H1 (cell line): ENCODE measurements around the gene CNOT6. TPM values are rescaled to one million over a fixed set of nuclear protein-coding genes. Genes with fewer than 3 reads are reported as not detected.

Source experiments
- CTCF ChIA-PET: fragments of 300-600 bp; sonication (Branson Sonifier 250); formaldehyde crosslinking; loops from one replicate; lab custom pipeline; 2021; ENCODE audit not compliant: partially characterized antibody; lab: Charles Lee
- POLR2A ChIA-PET: fragments of 300-600 bp; sonication (Branson Sonifier 250); formaldehyde crosslinking; loops from one replicate; lab custom pipeline; 2021; ENCODE audit warnings: inconsistent platforms; ENCODE audit not compliant: partially characterized antibody; lab: Charles Lee
- DNase-seq, 2 experiments: peaks; one replicate each; pipeline versions ENCODE4 v3.0.0 to v3.0.0-alpha.2; 2010 to 2022; ENCODE audit warnings: low spot score in 2 of 2, low read depth in 1 of 2, mixed read lengths in 1 of 2
- FAIRE-seq: peaks from 2 replicates; lab custom pipeline; 2011; peaks lifted over from hg19 to GRCh38; lab: Jason Lieb, UNC
- H2AFZ ChIP-seq: 2 replicates; pipeline ENCODE4 v1.8.1; 2012; ENCODE audit warnings: low read length, inconsistent platforms
- H2AK5ac ChIP-seq: 2 replicates; pipeline ENCODE4 v1.6.1; 2013; ENCODE audit warnings: low read depth, low read length
- H2BK120ac ChIP-seq: replicated peaks from 2 replicates; pipeline ENCODE3; 2013; ENCODE audit warnings: low read depth, low read length, inconsistent platforms
- H2BK12ac ChIP-seq: 2 replicates; pipeline ENCODE4 v1.6.1; 2013; ENCODE audit warnings: low read depth, low read length
- H2BK15ac ChIP-seq: 2 replicates; pipeline ENCODE4 v1.6.1; 2013; ENCODE audit warnings: low read length
- H2BK20ac ChIP-seq: 2 replicates; pipeline ENCODE4 v1.6.1; 2013; ENCODE audit warnings: low read length
- H2BK5ac ChIP-seq: 2 replicates; pipeline ENCODE4 v1.6.1; 2013; ENCODE audit warnings: low read depth, low read length
- H3K14ac ChIP-seq: 2 replicates; pipeline ENCODE4 v1.6.1; 2013; ENCODE audit warnings: inconsistent platforms; ENCODE audit not compliant: insufficient read length
- H3K18ac ChIP-seq: 2 replicates; pipeline ENCODE4 v1.6.1; 2013; ENCODE audit warnings: low read length; ENCODE audit errors: extremely low read depth
- H3K23ac ChIP-seq: 2 replicates; pipeline ENCODE4 v1.6.1; 2013; ENCODE audit warnings: inconsistent platforms; ENCODE audit not compliant: insufficient read length
- H3K23me2 ChIP-seq: 2 replicates; pipeline ENCODE4 v1.6.1; 2013; ENCODE audit warnings: low read depth, low read length
- H3K27ac ChIP-seq: 2 replicates; pipeline ENCODE4 v1.6.1; 2011; ENCODE audit warnings: low read depth, low read length, inconsistent platforms
- H3K27me3 ChIP-seq, 4 experiments: replicated peaks in 1 of 4; 1 replicate in 1 of 4; 2 replicates in 3 of 4; pipeline versions ENCODE4 v1.6.1 to v1.8.1; 2011 to 2013; ENCODE audit warnings: low read length in 3 of 4, mild to moderate bottlenecking in 3 of 4, inconsistent platforms in 2 of 4, mixed read lengths in 2 of 4, moderate library complexity in 1 of 4; ENCODE audit not compliant: control insufficient read depth in 3 of 4, insufficient read depth in 3 of 4; ENCODE audit errors: extremely low read depth in 1 of 4
- H3K36me3 ChIP-seq, 4 experiments: 2 replicates each; pipeline versions ENCODE4 v1.6.1 to v1.8.1; 2011 to 2013; ENCODE audit warnings: mild to moderate bottlenecking in 4 of 4, low read length in 3 of 4, moderate library complexity in 2 of 4, control low read depth in 1 of 4, inconsistent platforms in 1 of 4; ENCODE audit not compliant: insufficient read depth in 4 of 4, control insufficient read depth in 2 of 4
- H3K4ac ChIP-seq: replicated peaks from 2 replicates; pipeline ENCODE3; 2013; ENCODE audit warnings: low read length, low read depth, mixed read lengths, inconsistent platforms; ENCODE audit not compliant: insufficient read length
- H3K4me1 ChIP-seq, 4 experiments: replicated peaks in 1 of 4; 1 replicate in 1 of 4; 2 replicates in 3 of 4; pipeline versions ENCODE4 v1.6.1 to v1.8.1; 2011 to 2013; ENCODE audit warnings: low read length in 3 of 4, inconsistent platforms in 2 of 4, mixed read lengths in 1 of 4; ENCODE audit not compliant: insufficient read depth in 4 of 4, control insufficient read depth in 3 of 4
- H3K4me2 ChIP-seq, 2 experiments: 2 replicates each; pipeline versions ENCODE4 v1.6.1 to v1.8.1; 2011 to 2013; ENCODE audit warnings: low read depth in 2 of 2, low read length in 2 of 2, control low read depth in 1 of 2, inconsistent platforms in 1 of 2, mild to moderate bottlenecking in 1 of 2; ENCODE audit not compliant: insufficient read depth in 1 of 2
- H3K4me3 ChIP-seq, 4 experiments: fragments of 200-600, 300-600 bp in 1 of 4; sonication (generic), shearing (Covaris generic), sonication (Bioruptor Twin) in 1 of 4; 2 replicates each; pipeline versions ENCODE4 v1.5.1 to v1.8.1; 2011 to 2016; ENCODE audit warnings: low read length in 4 of 4, low read depth in 3 of 4, control low read depth in 2 of 4, inconsistent platforms in 2 of 4, mild to moderate bottlenecking in 2 of 4, mixed read lengths in 1 of 4, moderate library complexity in 1 of 4; ENCODE audit not compliant: insufficient read depth in 2 of 4; ENCODE audit errors: extremely low read depth in 1 of 4
- H3K56ac ChIP-seq: replicated peaks from 2 replicates; pipeline ENCODE3; 2013; ENCODE audit warnings: low read depth, mild to moderate bottlenecking, mixed read lengths, low read length, inconsistent platforms; ENCODE audit not compliant: insufficient read length
- H3K79me1 ChIP-seq: 2 replicates; pipeline ENCODE4 v1.6.1; 2013; ENCODE audit warnings: low read depth, low read length, control low read depth
- H3K79me2 ChIP-seq, 2 experiments: 2 replicates each; pipeline versions ENCODE4 v1.6.1 to v1.8.1; 2012 to 2013; ENCODE audit warnings: low read length in 2 of 2, mild to moderate bottlenecking in 2 of 2, inconsistent platforms in 1 of 2; ENCODE audit not compliant: insufficient read depth in 2 of 2, control insufficient read depth in 1 of 2
- H3K9ac ChIP-seq, 4 experiments: replicated peaks in 1 of 4; 1 replicate in 1 of 4; 2 replicates in 3 of 4; pipeline versions ENCODE4 v1.6.1 to v1.8.1; 2011 to 2013; ENCODE audit warnings: low read depth in 3 of 4, low read length in 3 of 4, control low read depth in 2 of 4, mild to moderate bottlenecking in 2 of 4, moderate library complexity in 2 of 4, inconsistent platforms in 1 of 4; ENCODE audit errors: extremely low read depth in 1 of 4
- H3K9me3 ChIP-seq, 2 experiments: 2 replicates each; pipeline versions ENCODE4 v1.6.1 to v1.8.1; 2012 to 2013; ENCODE audit warnings: mild to moderate bottlenecking in 2 of 2, moderate library complexity in 2 of 2, control low read depth in 1 of 2, inconsistent platforms in 1 of 2, low read depth in 1 of 2, low read length in 1 of 2, mixed read lengths in 1 of 2; ENCODE audit not compliant: insufficient read depth in 2 of 2
- H4K20me1 ChIP-seq, 2 experiments: replicated peaks in 1 of 2; 2 replicates each; pipeline versions ENCODE3 to v1.8.1; 2011 to 2013; ENCODE audit warnings: inconsistent platforms in 2 of 2, low read length in 2 of 2, mild to moderate bottlenecking in 1 of 2; ENCODE audit not compliant: insufficient read depth in 2 of 2, control insufficient read depth in 1 of 2
- H4K5ac ChIP-seq: 2 replicates; pipeline ENCODE4 v1.6.1; 2013; ENCODE audit warnings: low read length, low read depth, mixed read lengths, inconsistent platforms; ENCODE audit not compliant: insufficient read length
- H4K8ac ChIP-seq: 2 replicates; pipeline ENCODE4 v1.8.0; 2013; ENCODE audit warnings: mild to moderate bottlenecking, moderate library complexity, low read length, inconsistent platforms; ENCODE audit not compliant: insufficient read depth; ENCODE audit errors: extremely low read depth
- H4K91ac ChIP-seq: replicated peaks from 2 replicates; pipeline ENCODE3; 2013; ENCODE audit warnings: low read length, mixed read lengths, inconsistent platforms; ENCODE audit not compliant: insufficient read length
- ATF3 ChIP-seq: IDR thresholded peaks from 2 replicates; pipeline ENCODE4 v1.6.1; 2011; ENCODE audit warnings: low read depth, mild to moderate bottlenecking, low read length; ENCODE audit not compliant: insufficient read depth
- BRCA1 ChIP-seq: IDR thresholded peaks from 2 replicates; pipeline ENCODE4 v1.6.1; 2012; ENCODE audit warnings: low read depth, low read length, improper control_type of control experiment
- CBX5 ChIP-seq: fragments of 300-800, 300-1000 bp; sonication (generic); IDR thresholded peaks from 2 replicates; pipeline ENCODE4 v1.7.1; 2016; ENCODE audit warnings: antibody characterized with exemption, low read length, low read depth
- CHD2 ChIP-seq: IDR thresholded peaks from 2 replicates; pipeline ENCODE4 v1.6.1; 2012; ENCODE audit warnings: low read length, improper control_type of control experiment
- FOSL1 ChIP-seq: IDR thresholded peaks from 2 replicates; pipeline ENCODE4 v1.6.1; 2011; ENCODE audit warnings: mild to moderate bottlenecking, low read depth, low read length, moderate library complexity; ENCODE audit not compliant: insufficient read depth
- GTF2F1 ChIP-seq: IDR thresholded peaks from 2 replicates; pipeline ENCODE4 v1.6.1; 2012; ENCODE audit warnings: low read depth, low read length, improper control_type of control experiment, borderline replicate concordance
- KDM4A ChIP-seq: IDR thresholded peaks from one replicate; pipeline ENCODE4 v1.7.1; 2012; ENCODE audit warnings: low read depth, mild to moderate bottlenecking, moderate library complexity, low read length, inconsistent platforms; ENCODE audit not compliant: severe bottlenecking
- POLR2A ChIP-seq, 2 experiments: IDR thresholded peaks; 1 replicate in 1 of 2; 2 replicates in 1 of 2; pipeline ENCODE4 v1.6.1; 2011; ENCODE audit warnings: low read depth in 2 of 2, low read length in 2 of 2, mild to moderate bottlenecking in 2 of 2; ENCODE audit errors: control extremely low read depth in 1 of 2
- RFX5 ChIP-seq: IDR thresholded peaks from 2 replicates; pipeline ENCODE4 v1.6.1; 2011; ENCODE audit warnings: low read depth, low read length, improper control_type of control experiment, borderline replicate concordance
- SIN3A ChIP-seq, 2 experiments: IDR thresholded peaks in 1 of 2; conservative IDR thresholded peaks in 1 of 2; 2 replicates each; pipeline ENCODE4 v1.6.1; 2011 to 2012; ENCODE audit warnings: low read length in 2 of 2, improper control_type of control experiment in 1 of 2, low read depth in 1 of 2, mild to moderate bottlenecking in 1 of 2
- SP2 ChIP-seq: IDR thresholded peaks from 2 replicates; pipeline ENCODE4 v1.6.1; 2012; ENCODE audit warnings: mild to moderate bottlenecking, low read length, inconsistent platforms
- TBP ChIP-seq: IDR thresholded peaks from 2 replicates; pipeline ENCODE4 v1.6.1; 2011; ENCODE audit warnings: low read depth, low read length, improper control_type of control experiment
- USF2 ChIP-seq: IDR thresholded peaks from 2 replicates; pipeline ENCODE4 v1.6.1; 2011; ENCODE audit warnings: low read length, improper control_type of control experiment
- WGBS, 2 experiments: shearing (Covaris generic) in 1 of 2; methylation state at CpG; one replicate each; pipeline versions ENCODE4 v1.1.6 to v1.1.7; 2013 to 2015; ENCODE audit warnings: low lambda C conversion rate in 2 of 2, mixed read lengths in 2 of 2, inconsistent platforms in 1 of 2, low coverage in 1 of 2, missing lambda C conversion rate in 1 of 2; ENCODE audit not compliant: insufficient replicate concordance in 2 of 2, insufficient coverage in 1 of 2, insufficient read length in 1 of 2; ENCODE audit errors: extremely low coverage in 1 of 2, missing lambda C conversion rate in 1 of 2; 5-methylcytosine and 5-hydroxymethylcytosine counted together
- polyA plus RNA-seq, 7 experiments: library from polyadenylated mRNA; depleted of rRNA in 3 of 7; stranded (reverse) in 5 of 7; unstranded in 2 of 7; fragments of >200 nt in 5 of 7; fragments of 200-250 nt in 2 of 7; gene quantifications; 1 replicate in 5 of 7; 2 replicates in 1 of 7; 4 replicates in 1 of 7; pipeline versions ENCODE4 v1.2.1 to v1.2.3, GENCODE V29; 2011 to 2013; ENCODE audit warnings: missing spikeins in 2 of 7, mixed read lengths in 2 of 7
- total RNA-seq: library from RNA; stranded (reverse); fragmentation: NEBNext Ultra II Directional; extraction: Animal tissue kit (Norgen Biotek cat#: 25700); gene quantifications from 2 replicates; pipeline ENCODE4 v1.2.1, GENCODE V29; 2021

CNOT6 gene
- total and polyA plus RNA-seq, 2 of the 8 experiments (the other 6 are each of a cell fraction or from before 2014, with no cell fraction given): 10.7 to 45.4 TPM

- ChIA-PET POLR2A (interaction anchor here (0.7 kb wide), 1 partner anchor 33 kb away, joined by 3 read pairs; no protein-coding TSS in a partner anchor), CTCF (interaction anchor here (0.6 to 4.9 kb wide), 5 partner anchors 13 to 130 kb away, joined by 3 to 52 read pairs (median 3); no protein-coding TSS in a partner anchor)
- Histone ChIP-seq H3K4me1 (peaks cover 0 to 4% (median 1%) of the 10 kb centered on the region in 4 experiments; a peak in 4 of 7 replicates), H2BK15ac (no peak overlapping the region), H4K20me1 (peaks cover 0 to 2% of the 10 kb centered on the region in 2 experiments), H2BK12ac (no peak overlapping the region), H2BK5ac (no peak overlapping the region), H3K4ac (no peak overlapping the region), H3K79me1 (no peaks in the 10 kb centered on the region), H3K9ac (no peak overlapping the region), H2BK120ac (no peak overlapping the region), H4K5ac (no peak overlapping the region), H2BK20ac (no peak overlapping the region), H3K9me3 (no peaks in the 10 kb centered on the region), H3K27ac (no peak overlapping the region), H3K36me3 (no peaks in the 10 kb centered on the region), H3K56ac (no peak overlapping the region), H3K23me2 (peaks cover 4% of the 10 kb centered on the region; the same call in 1 of the 2 replicates), H3K18ac (no peak overlapping the region), H2AFZ (no peak overlapping the region), H3K27me3 (peaks cover 0 to 13% (median 7%) of the 10 kb centered on the region in 4 experiments; a peak in 5 of 7 replicates), H4K8ac (no peak overlapping the region; the same call in 1 of the 2 replicates), H3K4me2 (no peak overlapping the region), H2AK5ac (no peak overlapping the region), H3K4me3 (no peak overlapping the region), H3K14ac (no peak overlapping the region), H3K79me2 (no peaks in the 10 kb centered on the region), H3K23ac (no peak overlapping the region), H4K91ac (no peak overlapping the region)
- DNase-seq: no peak
- WGBS, 2 experiments: 92% methylated on average over 31 of the region's 32 CpGs; no CpG with 5 or more reads in 1 of the 2 experiments
- no peak for FAIRE-seq
- TF ChIP-seq FOSL1 (no peak), CHD2 (no peak), USF2 (no peak), GTF2F1 (no peak), ATF3 (no peak), BRCA1 (no peak), KDM4A (no peak), SIN3A (conservative IDR thresholded peaks at IDR 0.05 in 1 of 2, IDR thresholded peaks at IDR 0.05 in 1 of 2; ENCODE audit: low read depth in 1 of 2, low read length in 2 of 2) (no peak), CBX5 (no peak), POLR2A (IDR thresholded peaks at IDR 0.05; ENCODE audit: control extremely low read depth in 1 of 2, low read depth in 2 of 2, low read length in 2 of 2) (no peak), RFX5 (no peak), SP2 (no peak), TBP (no peak)
Measured at GRCh38 chr5:180621311-180621710, 127.1 kb downstream of the CNOT6 start.
